GM12801 (cell line): Measurements from ENCODE around the gene UBE2H.

Experiments
- TF ChIP-seq, protein P1 (sequence below): IDR thresholded peaks from one replicate; pipeline ENCODE4 v1.5.1; 2011; ENCODE audit warnings: control low read depth; ENCODE audit not compliant: insufficient read length; ENCODE audit errors: extremely low read depth

Gene UBE2H

DNA sequence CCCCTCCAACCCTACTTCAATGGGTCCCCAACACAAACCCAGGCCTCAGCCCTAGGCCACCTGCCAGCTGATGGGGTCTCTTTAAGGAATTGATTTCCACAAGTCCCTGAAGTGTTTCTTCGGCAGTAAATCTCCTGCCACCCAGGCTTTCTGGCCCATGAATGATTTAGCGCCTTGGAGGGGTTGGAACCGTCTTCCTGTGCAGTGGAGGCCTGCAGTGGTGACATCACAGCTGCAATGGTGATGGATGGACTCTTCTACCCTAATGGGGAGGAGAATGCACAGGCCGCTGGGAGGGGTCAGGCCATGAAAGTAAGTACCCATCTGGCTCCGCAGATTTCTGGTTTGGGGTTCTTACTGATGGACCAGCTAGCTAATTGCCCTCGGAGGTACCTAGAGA is 163.8 kb downstream of the UBE2H start:
- TF ChIP-seq, protein P1, sequence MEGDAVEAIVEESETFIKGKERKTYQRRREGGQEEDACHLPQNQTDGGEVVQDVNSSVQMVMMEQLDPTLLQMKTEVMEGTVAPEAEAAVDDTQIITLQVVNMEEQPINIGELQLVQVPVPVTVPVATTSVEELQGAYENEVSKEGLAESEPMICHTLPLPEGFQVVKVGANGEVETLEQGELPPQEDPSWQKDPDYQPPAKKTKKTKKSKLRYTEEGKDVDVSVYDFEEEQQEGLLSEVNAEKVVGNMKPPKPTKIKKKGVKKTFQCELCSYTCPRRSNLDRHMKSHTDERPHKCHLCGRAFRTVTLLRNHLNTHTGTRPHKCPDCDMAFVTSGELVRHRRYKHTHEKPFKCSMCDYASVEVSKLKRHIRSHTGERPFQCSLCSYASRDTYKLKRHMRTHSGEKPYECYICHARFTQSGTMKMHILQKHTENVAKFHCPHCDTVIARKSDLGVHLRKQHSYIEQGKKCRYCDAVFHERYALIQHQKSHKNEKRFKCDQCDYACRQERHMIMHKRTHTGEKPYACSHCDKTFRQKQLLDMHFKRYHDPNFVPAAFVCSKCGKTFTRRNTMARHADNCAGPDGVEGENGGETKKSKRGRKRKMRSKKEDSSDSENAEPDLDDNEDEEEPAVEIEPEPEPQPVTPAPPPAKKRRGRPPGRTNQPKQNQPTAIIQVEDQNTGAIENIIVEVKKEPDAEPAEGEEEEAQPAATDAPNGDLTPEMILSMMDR, result no peak

DNA sequence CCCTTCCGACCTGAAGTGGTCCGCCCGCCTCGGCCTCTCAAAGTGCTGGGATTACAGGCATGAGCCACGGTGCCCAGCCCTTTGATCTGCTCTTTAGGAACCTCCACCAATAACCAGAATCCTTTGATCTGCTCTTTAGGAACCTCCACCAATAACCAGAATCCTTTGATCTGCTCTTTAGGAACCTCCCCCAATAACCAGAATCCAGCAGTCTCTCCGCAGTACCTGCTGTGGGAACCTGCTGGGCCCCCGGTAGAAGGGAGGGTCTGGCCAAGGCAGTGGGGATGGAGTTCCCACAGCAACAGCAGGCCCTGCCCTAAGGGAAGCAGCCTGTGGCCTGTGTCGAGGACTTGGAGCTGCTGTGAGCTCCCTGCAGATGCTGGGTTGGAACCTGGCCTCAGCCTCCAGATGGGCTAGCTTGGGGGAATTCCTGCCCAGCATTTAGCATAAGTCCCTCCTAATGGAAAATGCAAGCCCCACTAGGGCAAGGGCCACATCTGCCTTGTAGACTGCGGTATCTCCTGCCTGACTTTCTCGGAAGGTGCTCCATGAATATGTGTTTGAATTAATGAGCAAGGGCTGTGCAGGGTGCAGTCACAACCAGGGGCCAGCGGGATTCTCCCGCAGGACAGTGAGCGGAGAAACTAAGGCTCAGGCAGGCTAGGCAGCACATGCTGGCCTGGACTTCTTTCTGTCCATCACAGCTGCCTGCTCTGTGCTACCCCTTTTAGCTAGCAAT is 165.8 kb downstream of the UBE2H start:
- TF ChIP-seq, protein P1, result no peak

DNA sequence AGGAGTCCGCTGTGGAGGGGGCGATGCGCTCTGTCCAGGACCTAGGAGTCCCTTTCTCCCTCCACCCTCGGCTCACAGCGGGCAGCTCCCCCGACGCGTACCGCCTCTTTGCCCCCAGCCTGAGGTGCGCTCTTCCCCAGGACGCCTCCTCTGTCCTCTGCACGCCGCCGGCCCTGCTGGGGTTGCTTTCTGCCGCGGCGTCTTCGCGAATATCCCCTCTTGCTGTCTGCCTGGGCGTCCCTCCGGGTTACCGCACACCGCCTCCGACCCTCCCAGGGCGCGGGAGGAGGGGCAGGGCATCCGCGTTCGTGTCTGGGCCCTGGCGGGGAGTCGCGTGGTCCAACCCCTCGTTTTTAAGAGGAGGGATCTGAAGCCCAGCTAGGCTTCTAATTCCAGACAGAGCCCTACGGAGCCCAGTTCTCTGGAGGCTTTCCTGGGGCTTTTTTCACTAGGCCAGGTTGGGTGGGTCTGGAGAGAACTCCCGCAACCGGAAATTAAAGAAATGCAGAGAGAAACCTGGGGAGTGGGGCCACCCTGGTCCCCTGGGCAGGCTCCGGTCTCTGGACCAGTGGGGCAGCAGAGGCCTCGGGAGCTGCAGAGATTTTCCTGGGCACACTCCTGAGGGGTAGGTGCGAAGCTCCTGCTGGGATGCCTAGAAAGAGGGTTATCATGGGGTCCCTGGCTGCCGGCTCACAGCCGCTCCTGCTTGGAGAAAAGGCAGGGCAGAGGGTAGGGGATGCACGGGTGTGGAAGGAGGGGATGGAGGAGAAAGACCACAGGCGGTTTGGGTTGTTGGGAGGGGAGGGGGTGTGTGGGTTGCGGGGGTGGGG is 166.9 kb downstream of the UBE2H start:
- TF ChIP-seq, protein P1, result no peak

DNA sequence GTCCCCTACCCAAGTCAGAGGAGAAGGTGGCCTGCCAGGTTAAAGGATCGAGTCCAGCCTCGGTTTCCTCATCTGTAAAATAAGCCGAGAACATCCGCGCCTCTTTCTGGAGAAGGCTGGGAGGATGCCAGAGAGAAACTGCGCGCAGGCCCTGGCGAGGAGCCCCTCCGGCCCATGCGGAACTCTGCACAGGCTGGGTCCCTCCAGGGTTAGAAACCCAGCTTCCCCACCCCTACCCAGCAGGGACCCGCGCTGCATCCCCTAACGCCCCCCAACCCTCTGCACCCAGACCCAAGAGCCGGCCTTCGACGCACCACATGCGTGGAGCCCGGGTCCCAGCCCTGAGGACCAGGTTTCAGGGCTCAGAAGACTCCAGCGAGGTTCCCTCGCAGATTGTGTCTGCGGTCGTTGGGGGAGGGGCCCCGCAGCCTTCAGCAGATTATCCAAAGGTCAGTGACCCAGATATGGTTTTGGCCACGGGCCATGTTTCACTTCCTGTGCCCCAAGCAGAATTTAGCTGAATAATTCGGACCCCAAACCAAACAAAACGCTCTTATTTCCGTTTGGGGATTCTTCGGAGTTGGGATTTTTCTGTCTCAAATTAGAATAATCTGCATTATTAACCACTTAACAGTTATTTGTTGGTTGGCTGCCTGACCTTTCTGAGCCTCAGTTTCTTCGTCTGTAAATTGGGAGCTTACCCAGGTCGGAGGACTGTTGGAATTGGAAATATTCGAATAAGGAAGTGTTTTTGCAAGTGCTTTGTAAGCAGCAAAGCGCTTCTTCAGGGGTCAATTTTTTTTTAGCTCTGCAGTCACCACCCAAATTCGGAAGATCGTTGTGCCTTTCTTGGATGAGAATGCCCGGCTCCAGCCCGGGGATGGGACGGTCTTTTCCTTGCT is 167.7 kb downstream of the UBE2H start:
- TF ChIP-seq, protein P1, result no peak

DNA sequence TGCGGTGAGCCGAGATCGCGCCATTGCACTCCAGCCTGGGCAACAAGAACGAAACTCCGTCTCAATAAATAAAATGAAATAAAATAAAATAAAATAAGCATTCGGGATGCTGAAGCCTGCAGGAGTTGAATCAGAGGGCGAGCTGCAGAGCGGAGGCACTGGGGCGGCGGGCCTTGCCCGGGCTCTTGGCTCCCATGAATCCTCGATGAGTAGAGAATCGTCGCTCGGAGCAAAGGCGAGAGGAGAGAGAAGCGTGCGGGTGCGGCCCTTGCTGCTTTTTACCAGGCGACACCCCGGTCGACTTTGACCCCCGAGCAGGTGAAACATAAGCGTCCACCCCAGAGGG is 168.3 kb downstream of the UBE2H start:
- TF ChIP-seq, protein P1, result no peak

DNA sequence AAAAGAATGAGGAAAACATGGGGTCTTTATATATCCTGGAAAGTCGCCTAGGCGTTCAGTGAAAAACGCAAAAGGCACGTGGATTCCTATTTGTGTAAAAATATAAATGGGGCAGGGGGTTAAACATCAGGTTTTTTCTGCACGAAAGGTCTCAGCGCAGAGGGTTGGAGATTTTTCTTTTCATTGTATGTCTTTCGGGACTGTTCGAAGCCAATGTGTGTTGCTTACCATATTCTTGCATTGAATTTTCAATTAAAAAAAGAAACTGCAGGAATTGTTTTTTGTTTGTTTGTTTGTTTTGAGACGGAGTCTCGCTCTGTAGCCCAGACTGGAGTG is 169.2 kb downstream of the UBE2H start:
- TF ChIP-seq, protein P1, result no peak
